TTC549 (cell line): ENCODE results near the gene PDE11A.
"Not testable (repeated sequence)": the region's sequence is repeated elsewhere in the genome, so short reads cannot be mapped to it uniquely, and the experiment has no call there.

Source experiments
- FAIRE-seq: peaks from 2 replicates; lab custom pipeline; 2012; peaks lifted over from hg19 to GRCh38; lab: Jason Lieb, UNC

Gene PDE11A

DNA sequence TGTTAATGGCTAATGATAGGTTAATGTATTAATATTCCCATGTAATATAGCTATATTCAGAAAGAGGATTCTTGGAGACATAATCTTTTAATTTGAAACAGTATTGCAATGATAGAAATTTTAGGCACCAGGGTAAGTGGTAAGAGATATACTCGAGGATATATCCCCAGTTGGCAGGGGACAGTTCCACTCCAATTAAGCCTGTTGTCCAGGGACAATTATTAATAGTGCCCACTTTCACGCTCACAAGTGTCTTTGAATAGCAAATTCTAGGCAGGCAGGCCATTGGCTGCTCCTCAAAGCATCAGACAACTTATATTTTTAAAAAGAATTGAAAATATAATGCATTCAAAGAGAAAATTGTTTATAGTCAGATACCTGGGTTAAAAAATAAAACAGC, 190.7 kb downstream of the PDE11A start:
- FAIRE-seq = no peak

DNA sequence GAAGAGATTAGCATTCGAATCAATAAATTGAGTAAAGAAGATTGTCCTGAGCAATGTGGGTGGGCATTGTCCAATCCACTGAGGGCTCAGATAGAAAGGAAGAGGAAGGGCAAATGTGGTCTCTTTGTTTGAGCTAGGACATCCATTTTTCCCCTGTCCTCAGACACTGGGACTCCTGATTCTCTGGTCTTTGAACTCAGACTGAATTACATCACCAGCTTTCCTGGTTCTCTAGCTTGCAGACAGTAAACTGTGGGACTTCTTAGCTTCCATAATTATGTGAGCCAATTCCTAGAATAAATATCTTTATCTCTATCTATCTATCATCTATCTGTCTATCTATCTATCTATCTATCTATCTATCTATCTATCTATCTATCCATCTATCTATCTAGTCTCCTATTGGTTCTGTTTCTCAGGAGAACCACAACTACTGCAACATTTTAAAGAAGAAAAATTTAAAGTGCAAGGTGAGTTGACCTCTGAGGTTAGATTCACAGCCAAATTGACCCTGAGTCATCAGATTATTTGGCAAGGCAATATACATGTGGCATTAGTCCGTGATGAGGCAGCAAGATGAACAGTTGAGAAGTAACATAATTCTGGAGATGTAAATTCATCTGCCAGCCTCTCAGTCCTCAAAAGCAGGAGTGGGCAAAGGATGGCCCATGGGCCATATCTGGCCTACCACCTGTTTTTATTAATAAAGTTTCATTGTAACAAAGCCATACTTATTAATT, 191.4 kb downstream of the PDE11A start:
- no peak for FAIRE-seq

DNA sequence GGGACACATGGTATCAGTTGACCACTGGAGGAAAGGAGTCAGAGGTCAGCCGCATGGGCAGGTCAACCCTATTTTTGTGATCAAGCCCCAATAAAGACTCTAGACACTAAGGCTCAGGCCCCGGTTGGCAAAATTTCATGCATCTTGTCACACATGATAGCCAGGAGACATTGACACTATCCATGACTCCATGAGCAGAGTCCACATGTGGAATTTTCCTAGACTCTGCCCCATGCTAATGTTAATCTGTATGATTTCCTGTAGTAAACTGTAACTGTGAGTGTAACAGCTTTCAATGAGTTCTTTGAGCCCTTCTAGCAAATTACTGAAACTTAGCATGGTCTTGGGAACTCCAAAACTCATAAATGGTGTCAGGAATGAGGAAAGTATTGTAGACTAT, 192.3 kb downstream of the PDE11A start:
- FAIRE-seq = no peak

DNA sequence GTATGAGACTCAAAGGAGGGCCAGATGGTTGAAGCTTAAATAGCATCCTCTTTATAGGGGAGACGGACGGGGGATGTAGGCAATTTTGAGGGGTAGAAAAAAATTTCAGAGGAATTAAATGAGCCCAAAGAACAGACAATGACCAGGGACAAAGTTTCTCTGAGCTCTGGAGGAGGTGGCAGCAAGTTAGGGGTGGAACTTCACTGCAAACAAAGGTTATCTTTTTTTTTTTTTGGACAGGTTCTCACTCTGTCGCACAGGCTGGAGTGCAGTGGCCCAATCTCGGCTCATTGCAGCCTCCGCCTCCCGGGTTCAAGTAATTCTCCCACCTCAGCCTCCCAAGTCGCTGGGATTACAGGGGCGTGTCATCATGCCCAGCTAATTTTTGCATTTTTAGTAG, 195.6 kb downstream of the PDE11A start:
- no peak for FAIRE-seq

DNA sequence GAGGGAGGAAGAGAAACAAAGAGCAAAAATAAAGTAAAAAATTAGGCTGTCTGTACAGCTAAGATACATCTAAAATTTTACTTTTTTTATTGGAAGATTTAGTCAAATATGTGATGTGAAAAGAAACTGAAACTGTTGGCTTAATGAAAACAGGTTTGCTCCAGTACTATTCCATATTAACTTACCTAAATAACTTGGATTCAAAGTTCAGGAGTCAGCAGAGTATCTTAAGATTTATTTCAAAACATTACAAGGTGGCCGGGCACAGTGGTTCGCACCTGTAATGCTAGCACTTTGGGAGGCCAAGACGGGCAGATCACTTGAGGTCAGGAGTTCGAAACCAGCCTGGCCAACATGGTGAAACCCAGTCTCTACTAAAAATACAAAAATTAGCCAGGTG, 197.9 kb downstream of the PDE11A start:
- FAIRE-seq = no peak

DNA sequence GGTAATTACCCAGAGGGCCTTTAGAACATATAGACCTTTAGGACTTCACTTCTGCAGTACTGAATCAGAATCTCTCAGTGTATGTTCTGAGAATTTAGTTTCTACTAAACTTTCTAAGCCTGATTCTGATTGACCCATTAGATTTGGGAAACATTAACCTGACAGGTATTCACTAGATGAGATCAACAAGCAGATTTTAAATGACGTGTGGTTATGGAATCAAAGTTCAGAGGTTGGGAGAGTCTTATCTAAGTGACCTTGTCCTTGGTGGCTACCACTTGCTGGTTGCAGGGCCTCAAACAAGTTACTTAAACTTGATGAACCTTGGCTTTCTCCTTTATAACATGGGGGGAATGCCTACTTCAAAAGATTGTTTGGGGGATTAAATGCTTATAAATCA, 198.7 kb downstream of the PDE11A start:
- no peak for FAIRE-seq

DNA sequence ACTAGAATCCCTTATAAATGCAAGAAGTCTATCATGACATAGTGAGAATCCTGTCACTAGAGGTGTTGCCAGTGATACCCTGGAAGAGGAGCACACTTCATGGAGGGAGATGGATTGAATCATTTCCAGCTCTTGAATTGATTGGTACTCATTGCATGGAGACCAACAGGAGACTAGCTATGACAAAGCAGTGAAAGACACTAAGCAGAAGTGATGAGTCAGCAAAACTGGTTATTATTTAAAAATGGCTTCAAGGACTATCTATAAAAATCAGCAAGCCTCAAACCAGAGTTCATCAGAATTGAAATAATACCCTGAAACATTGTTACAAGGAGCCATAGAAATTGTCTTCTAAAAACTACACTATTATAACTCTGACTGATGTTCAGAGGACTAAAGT, 200.3 kb downstream of the PDE11A start:
- no peak for FAIRE-seq

DNA sequence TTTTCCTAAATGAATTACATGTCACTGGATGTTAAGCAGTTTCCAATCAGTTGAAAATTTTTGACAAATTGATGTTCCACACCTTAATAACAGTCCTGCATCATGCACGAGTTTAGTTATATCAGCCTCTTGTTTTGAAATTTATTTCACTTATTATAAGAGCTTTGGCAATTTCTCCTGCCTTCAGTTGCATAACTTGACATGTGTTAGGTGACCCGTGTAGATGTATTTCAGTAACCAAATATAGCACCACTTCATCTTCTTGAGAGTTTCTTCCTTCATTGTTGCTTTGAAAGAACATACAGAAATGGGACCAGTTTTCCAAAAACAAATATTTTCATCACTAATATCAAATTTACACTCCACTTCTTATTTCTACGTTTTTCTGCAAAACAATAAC, 202.7 kb downstream of the PDE11A start:
- FAIRE-seq = no peak

DNA sequence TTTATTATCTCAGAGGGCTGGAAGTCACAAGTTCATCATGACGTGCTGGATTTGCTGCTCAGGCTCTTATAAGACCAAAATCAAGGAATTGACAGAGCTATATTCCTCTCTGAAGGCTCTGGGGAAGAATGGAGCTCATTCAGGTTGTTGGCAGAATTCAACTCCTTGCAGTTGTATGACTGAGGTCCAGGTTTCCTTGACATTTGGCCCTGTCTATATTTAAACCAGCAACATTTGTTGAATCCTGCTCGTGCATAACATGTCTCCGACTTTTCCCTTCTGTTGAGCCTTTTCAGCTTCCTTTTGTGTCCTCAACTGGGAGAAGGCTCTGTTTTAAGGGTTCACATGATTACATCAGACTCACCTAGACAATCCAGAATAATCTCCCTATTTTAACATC, 203.4 kb downstream of the PDE11A start:
- no peak for FAIRE-seq

DNA sequence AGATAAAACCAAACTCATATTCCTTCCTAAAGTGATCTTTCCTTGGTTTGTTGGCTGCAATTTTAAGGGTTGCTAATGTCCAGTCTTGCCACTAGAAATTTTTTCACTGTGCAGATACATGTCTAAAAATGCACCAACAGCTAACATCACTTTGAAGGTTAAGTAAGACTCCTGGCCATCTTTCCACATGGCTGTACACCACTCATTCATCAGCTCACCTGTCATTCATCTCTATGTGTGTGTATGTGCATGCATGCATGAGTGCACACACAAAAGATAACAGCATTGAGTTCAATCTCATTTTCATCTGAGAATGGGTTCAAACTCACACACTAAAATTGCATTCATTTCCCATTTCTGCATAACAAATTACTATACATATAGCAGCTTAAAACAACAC, 203.8 kb downstream of the PDE11A start:
- FAIRE-seq = no peak

DNA sequence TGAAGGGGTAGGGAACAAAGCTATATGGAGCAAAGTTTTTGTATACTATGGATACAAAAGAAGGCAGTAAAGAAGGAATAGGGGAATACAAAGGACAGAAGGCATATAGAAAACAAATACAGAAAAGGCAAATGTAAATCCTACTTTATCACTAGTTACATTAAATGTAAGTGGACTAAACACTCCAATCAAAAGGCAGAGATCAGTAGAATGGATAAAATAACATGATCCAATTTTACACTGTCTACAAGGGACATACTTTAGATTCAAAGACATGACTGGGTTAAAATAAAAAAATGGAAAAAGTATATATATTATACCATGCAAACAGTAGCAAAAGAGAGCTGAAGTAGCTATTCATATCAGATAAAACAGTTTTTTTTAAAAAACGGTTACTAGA, 215.0 kb downstream of the PDE11A start:
- FAIRE-seq = no peak

DNA sequence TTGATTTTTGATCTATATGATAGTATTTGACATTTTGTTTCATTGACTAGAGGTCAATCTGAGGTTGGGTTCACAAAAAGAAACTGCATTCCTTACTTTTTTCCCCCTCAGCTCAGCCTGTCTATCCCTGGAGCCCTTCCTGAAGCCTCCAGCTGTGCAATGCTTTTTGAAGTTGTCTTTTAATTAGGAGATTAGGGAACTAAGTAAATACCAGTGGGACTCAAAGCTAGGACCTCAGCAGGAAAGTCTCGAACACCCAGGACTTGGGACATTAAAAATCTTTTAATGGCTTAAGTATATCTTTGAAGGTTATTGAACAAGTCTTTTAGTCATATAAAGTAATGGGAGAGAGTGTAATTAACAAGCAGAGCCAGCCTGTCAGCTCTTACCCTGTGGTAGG, 220.2 kb downstream of the PDE11A start:
- FAIRE-seq = no peak

DNA sequence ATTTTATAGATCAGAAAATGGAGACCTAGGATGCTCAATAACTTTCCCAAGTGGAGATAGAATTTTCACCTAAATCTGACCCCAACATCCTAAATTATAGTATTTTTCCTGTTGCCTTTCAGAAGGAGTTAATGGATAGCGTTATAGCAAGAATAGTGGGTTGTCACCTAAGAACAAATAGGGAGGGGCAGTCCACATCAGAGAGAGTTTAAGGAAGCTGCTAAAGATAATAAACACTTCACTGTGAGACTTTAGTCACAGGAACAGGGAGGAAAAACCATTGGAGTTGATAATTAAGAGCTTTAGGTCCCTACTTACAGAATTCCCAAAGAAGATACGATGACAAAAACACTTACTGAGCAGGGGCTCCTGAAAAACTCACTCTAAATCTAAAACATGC, 229.4 kb downstream of the PDE11A start:
- FAIRE-seq = no peak

DNA sequence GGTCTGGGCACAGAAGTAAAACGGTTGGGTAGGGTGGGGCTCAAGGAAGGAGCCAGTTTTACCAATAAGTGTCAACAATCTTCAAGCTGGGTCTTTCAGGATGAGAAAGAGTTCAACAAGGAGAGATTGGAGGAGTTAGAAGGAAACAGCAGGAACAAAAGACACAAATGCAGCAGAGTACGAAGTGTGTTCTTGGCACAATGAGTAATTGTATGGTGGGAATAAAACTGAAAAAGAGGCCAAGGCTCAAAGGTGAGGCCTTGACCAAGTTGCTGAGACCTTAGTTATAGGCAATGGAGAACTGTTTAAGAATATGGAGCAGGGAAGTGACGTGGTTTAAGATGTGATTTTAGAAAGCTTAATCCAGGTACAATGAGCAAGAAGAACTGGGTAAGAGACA, 230.3 kb downstream of the PDE11A start:
- FAIRE-seq = no peak

DNA sequence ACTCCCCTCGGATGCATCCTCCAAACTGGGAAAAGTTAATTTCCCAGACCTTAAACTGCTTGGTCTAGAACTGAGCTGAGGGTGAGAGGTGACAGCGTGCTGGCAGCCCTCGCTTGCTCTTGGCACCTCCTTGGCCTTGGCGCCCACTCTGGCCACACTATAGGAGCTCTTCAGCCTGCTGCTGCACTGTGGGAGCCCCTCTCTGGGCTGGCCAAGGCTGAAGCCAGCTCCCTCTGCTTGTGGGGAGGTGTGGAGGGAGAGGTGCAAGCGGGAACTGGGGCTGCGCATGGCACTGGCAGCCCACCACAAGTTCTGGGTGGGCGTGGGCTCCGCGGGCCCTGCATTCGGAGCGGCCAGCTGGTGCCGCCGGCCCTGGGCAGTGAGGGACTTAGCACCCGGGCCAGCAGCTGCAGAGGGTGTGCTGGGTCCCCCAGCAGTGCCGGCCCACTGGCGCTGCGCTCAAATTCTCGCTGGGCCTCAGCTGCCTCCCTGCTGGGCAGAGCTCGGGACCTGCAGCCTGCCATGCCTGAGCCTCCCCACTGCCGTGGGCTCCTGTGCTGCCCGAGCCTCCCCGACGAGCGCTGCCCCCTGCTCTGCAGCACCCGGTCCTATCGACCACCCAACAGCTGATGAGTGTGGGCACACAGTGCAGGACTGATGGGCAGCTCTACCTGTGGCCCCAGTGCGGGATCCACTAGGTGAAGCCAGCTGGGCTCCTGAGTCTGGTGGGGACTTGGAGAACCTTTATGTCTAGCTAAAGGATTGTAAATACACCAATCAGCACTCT, 237.0 kb downstream of the PDE11A start:
- FAIRE-seq = not testable (repeated sequence)

DNA sequence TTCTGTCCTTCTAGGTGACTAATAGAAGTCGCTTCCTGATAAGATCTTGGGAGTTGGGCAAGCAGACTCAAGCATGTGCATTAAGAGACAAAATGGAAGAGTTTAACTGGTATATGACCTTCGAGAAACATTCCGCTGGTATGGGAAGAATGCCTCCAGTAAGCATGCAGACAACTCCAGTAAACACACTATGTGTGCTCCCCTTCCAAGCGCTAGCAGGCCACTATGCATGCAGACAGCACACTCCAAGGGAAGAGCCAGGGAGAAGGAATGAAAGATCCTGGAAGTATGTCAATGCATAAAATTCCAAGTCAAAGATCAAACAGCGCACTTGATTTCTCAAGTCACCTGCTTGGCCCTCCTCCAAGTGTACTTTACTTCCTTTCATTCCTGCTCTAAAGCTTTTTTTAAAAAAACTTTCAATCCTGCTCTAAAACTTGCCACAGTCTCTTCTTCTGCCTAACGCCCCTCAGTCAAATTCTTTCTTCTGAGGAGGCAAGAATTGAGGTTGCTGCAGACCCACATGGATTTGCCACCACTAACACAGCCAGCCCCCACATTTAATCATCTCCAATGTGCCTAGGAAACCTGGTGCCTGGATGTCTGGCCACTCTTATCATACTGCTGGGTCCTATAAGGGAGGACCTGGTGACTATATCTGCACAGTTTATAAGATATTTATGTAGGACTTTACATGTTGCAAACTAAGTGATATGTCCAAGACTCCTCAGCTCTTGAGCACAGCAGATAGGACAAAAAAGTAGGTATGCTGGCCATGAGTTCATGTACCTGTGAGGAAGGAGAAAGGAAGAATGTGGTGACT, 239.8 kb downstream of the PDE11A start:
- no peak for FAIRE-seq

DNA sequence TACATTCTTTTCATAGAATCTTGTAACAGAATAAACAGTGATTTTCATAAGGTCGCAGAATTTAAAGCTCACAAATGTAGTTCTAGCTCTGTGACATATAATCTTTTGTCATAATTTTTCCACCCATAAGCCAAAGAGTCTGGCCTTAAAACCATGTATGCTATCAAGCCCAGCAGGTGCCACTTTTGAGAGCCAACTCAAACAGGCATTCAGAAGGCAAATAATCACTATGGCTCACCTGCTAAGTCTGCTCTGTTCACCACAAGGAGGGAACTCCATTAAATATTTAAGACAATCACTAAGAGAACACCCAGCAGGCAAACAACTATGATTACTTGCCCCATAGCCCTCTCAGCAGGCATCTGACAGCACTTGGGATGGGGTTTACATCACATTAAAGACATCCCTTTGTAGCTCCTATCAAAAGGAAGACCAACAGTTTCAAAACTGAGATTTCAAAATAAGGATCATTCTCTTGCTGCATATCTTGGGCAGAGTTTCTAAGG, 241.6 kb downstream of the PDE11A start:
- no peak for FAIRE-seq

DNA sequence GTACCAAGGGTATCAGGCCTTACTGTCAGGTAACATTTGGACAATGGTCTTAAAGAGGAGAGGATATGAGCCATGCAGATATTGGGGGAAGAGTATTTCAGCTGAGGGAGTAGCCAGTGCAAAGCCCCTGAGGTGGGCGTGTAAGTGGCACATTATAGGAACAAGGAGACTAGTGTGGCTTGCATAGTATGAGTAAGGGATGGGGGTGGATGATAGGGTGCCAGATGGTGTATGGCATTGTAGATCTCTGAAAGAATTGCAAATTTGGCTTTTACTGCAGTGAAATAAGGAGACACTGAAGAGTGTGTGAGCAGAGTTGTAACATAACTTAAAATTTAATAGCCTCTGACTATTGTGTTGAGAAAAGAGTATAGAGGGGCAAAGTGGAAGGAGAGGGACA, 244.0 kb downstream of the PDE11A start:
- no peak for FAIRE-seq

DNA sequence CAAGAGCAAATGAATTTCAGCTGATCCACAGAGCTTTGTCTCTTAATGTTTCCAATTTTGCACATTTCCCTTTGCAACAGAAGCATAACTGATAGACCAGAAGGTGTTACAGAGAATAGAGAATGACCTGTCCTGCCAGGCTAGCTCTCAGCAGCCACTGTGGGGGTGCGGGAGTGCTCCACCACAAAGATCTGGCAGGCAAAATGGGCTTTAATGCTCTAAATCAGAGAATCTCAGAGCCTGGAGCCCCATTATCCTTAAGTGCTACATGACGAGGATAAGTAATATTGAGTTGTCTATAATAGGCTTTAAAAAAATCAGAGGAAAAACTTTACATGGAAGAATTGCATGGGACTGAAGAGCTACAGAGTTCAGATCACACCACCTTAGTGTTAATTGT, 245.7 kb downstream of the PDE11A start:
- no peak for FAIRE-seq

DNA sequence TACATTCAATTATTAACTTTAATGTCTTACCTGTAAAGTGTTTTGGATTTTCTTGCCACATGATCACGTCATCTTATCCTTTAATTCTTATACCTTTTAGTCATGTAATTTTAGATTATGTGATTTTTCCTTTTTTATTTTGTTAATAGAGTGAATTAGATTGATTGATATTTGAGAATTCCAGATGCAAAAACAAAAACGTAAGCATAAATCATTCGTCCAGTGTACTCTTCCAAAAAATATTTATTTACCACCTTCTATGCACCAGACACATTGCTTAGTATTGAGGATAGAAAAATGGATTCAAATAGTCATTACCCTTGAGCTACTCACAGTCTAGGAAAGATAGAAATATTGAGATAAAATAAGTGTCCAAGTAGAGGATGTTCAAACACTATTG, 249.6 kb downstream of the PDE11A start:
- no peak for FAIRE-seq

DNA sequence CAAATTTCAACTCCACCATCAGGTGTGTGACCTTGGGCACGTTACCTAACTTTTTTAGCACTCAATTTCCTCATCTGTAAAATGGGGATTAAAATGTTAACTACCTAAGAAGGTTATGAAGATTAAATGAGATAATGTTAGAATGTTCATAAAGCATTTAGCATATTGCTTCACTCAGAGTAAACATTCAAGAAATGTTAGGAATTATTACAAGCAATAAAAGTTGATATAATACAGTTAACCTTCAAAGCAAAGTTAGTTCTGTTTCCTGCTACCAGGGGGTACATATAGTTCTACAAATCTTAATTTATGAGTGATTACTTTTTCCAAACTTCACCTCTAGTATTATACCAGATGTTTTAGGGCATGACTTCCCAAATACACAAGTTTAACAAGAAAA, 254.2 kb downstream of the PDE11A start:
- FAIRE-seq = no peak

DNA sequence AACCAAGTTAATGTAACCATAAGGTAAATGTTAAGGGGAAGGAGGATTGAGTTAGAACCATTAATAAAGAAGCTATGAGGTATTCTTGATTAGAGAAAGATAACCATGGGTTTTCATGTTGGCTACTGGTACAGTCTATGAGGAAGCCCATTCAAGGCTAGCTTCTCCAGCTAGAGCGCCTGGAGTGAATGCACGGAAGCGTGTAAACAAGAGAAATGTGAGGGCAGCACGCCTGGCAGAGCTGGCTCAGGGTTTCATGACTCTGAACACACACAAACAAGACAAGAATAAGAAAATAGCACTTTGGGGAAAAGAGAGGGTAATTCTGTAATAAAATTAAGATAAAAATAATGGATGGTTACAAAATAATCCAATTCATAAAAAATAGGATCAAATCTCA, 255.3 kb downstream of the PDE11A start:
- no peak for FAIRE-seq

DNA sequence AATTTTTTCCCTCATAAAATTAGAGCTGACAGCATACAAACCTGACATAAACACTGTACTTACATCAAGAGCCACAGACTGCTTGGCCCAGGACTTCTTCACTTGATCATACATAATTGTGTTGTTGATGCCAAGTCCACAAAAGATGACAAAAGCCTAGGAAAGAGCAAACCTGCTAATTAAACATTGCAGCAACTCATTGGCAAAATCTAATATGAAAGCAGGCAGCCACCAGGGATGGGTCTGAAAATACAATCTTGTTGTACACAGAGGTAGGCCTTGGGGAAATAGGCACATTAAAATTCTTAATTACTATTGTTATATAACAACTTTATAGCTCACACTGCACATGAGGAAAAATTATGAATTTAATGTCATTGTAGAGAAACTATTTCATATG, 255.8 kb downstream of the PDE11A start:
- no peak for FAIRE-seq
